ENCODE results near the gene RHPN2.
"Not testable (repeated sequence)": the region's sequence is repeated elsewhere in the genome, so short reads cannot be mapped to it uniquely, and the experiment has no call there.

RHPN2 gene

DNA sequence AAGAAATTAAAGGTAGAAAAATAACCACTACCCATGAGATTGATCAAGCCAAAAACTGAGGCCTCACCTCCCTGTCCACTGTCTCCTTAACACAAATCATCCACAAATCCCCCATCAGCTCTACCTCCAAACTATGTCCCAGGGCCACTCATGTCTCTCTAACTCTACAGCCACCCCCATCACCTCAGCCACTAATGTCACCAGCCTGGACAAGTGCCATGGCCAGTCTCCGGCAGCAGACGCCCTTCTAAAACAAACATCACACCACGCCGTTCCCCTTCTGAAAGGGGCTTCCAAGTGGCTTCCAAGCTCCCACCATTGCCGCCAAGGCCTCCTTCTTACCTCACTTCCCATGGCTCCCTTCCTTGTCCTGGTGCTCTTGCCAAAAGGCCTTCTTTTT, 76.4 kb downstream of the RHPN2 start:
- no CpG with 5 or more reads among the region's 5 CpGs for WGBS, 2 donors (ENCODE audit: extremely low coverage in 2 of 2, insufficient read length in 2 of 2, insufficient replicate concordance in 1 of 2)
- H3K36me3 ChIP-seq (replicated peaks in 1 of 2; ENCODE audit: control insufficient read depth in 2 of 2, insufficient read depth in 2 of 2, low read length in 2 of 2), result peaks cover 5 to 23% of the 10 kb centered on the region in 2 donors
- not testable (repeated sequence) for DNase-seq (ENCODE audit: low spot score); H3K23ac ChIP-seq (ENCODE audit: low read depth, low read length, poor library complexity); H4K91ac ChIP-seq (ENCODE audit: low read depth, low read length, poor library complexity); H2BK15ac ChIP-seq (ENCODE audit: low read length); H3K27me3 ChIP-seq (ENCODE audit: control insufficient read depth in 3 of 3, insufficient read depth in 3 of 3, low read depth in 1 of 3, low read length in 3 of 3); H2BK12ac ChIP-seq (ENCODE audit: low read length); H3K27ac ChIP-seq (replicated peaks; ENCODE audit: low read length); H3K79me1 ChIP-seq (ENCODE audit: low read depth, low read length); H4K8ac ChIP-seq (ENCODE audit: low read depth, low read length); H3K18ac ChIP-seq (ENCODE audit: low read length); H3K4me2 ChIP-seq (ENCODE audit: insufficient read depth, low read length, poor library complexity, severe bottlenecking); H2BK120ac ChIP-seq (ENCODE audit: low read depth, low read length); H2AFZ ChIP-seq (ENCODE audit: low read length); H3K4me1 ChIP-seq (ENCODE audit: control insufficient read depth in 2 of 2, insufficient read depth in 1 of 2, low read depth in 1 of 2, low read length in 2 of 2); H2AK5ac ChIP-seq (ENCODE audit: low read depth, low read length); H3K4me3 ChIP-seq (ENCODE audit: low read length in 2 of 2); H3K9ac ChIP-seq (ENCODE audit: low read depth, low read length, poor library complexity); H3K14ac ChIP-seq (ENCODE audit: low read length); H3K4ac ChIP-seq (ENCODE audit: low read length); H3K9me3 ChIP-seq (replicated peaks in 1 of 2; ENCODE audit: control insufficient read depth in 2 of 2, insufficient read depth in 1 of 2, low read depth in 1 of 2, low read length in 2 of 2); H2BK5ac ChIP-seq (ENCODE audit: low read length)

DNA sequence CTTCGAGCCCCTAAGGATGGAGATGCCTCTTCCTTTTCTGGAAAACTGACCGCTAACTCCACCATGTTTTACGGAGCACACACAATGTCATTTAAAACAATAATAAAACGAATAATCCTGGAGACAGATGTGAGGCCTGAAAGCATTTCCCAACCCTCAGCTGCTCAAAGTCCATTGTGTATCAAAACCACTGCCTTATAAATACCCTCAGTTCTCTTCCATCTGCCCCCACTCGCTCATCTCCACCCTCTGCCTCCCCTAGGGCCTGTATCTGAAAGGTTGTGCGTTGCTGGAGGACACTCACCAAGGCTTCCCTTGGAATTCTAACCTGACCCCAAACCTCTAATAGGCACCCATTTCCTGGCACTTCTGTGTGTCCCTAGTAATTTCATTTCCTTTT, 82.2 kb downstream of the RHPN2 start:
- H4K91ac ChIP-seq (ENCODE audit: low read depth, low read length, poor library complexity); H2BK15ac ChIP-seq (ENCODE audit: low read length); H3K23ac ChIP-seq (ENCODE audit: low read depth, low read length, poor library complexity); H2BK12ac ChIP-seq (ENCODE audit: low read length); H4K8ac ChIP-seq (ENCODE audit: low read depth, low read length); H2BK120ac ChIP-seq (ENCODE audit: low read depth, low read length); H3K79me1 ChIP-seq (ENCODE audit: low read depth, low read length); H3K9ac ChIP-seq (ENCODE audit: low read depth, low read length, poor library complexity); H3K27ac ChIP-seq (replicated peaks; ENCODE audit: low read length); H2AK5ac ChIP-seq (ENCODE audit: low read depth, low read length); H3K27me3 ChIP-seq (ENCODE audit: control insufficient read depth in 3 of 3, insufficient read depth in 3 of 3, low read depth in 1 of 3, low read length in 3 of 3); H3K18ac ChIP-seq (ENCODE audit: low read length); H3K4me2 ChIP-seq (ENCODE audit: insufficient read depth, low read length, poor library complexity, severe bottlenecking); H3K9me3 ChIP-seq (replicated peaks in 1 of 2; ENCODE audit: control insufficient read depth in 2 of 2, insufficient read depth in 1 of 2, low read depth in 1 of 2, low read length in 2 of 2); H3K4me3 ChIP-seq (ENCODE audit: low read length in 2 of 2); H3K14ac ChIP-seq (ENCODE audit: low read length); H3K4me1 ChIP-seq (ENCODE audit: control insufficient read depth in 2 of 2, insufficient read depth in 1 of 2, low read depth in 1 of 2, low read length in 2 of 2); H2BK5ac ChIP-seq (ENCODE audit: low read length); DNase-seq (ENCODE audit: low spot score); H2AFZ ChIP-seq (ENCODE audit: low read length); H3K4ac ChIP-seq (ENCODE audit: low read length); H3K36me3 ChIP-seq (replicated peaks in 1 of 2; ENCODE audit: control insufficient read depth in 2 of 2, insufficient read depth in 2 of 2, low read length in 2 of 2): not testable (repeated sequence)
- WGBS, 2 donors (ENCODE audit: extremely low coverage in 2 of 2, insufficient read length in 2 of 2, insufficient replicate concordance in 1 of 2), result no CpG with 5 or more reads among the region's 6 CpGs

DNA sequence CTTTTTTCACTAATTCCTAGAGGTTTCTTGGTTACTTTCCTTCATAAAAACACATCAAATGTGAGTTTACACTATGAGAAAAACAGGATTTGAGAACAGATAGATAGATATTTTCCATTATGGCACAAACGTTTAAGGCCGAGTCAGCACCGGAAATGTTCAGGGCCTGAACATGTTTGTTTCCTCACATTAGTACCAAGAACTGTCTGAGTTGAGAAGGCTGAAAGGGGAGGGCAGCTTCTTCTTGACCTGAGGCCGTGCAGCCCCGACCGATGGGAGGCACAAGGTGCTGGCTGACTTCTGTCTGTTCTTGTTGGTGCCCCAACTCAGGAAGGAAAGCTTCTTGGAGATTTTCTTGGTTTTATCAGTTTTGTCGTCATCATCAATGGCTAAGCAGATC, 84.9 kb downstream of the RHPN2 start:
- not testable (repeated sequence) for H4K8ac ChIP-seq (ENCODE audit: low read depth, low read length); DNase-seq (ENCODE audit: low spot score)
- WGBS, 2 donors (ENCODE audit: extremely low coverage in 2 of 2, insufficient read length in 2 of 2, insufficient replicate concordance in 1 of 2), result no CpG with 5 or more reads among the region's 7 CpGs

DNA sequence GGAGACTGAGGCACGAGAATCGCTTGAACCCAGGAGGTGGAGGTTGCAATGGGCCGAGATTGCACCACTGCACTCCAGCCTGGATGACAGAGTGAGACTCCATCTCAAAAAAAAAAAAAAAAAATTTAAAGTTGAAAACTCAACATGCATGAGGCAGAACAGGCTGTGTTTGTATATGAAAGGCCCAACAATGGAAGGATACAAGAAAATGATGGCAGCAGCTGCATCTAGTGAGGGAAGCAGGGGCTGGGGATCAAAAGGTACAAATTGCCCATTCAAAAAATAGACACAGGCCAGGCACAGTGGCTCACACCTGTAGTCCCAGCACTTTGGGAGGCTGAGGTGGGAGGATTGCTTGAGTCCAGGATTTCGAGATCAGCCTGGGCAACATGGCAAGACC, 86.9 kb downstream of the RHPN2 start:
- H2BK12ac ChIP-seq (ENCODE audit: low read length); H3K79me1 ChIP-seq (ENCODE audit: low read depth, low read length); H3K4me2 ChIP-seq (ENCODE audit: insufficient read depth, low read length, poor library complexity, severe bottlenecking); H3K27ac ChIP-seq (replicated peaks; ENCODE audit: low read length); H3K9ac ChIP-seq (ENCODE audit: low read depth, low read length, poor library complexity); DNase-seq (ENCODE audit: low spot score); H3K9me3 ChIP-seq (replicated peaks in 1 of 2; ENCODE audit: control insufficient read depth in 2 of 2, insufficient read depth in 1 of 2, low read depth in 1 of 2, low read length in 2 of 2); H3K4me1 ChIP-seq (ENCODE audit: control insufficient read depth in 2 of 2, insufficient read depth in 1 of 2, low read depth in 1 of 2, low read length in 2 of 2); H4K91ac ChIP-seq (ENCODE audit: low read depth, low read length, poor library complexity); H2BK120ac ChIP-seq (ENCODE audit: low read depth, low read length); H3K27me3 ChIP-seq (ENCODE audit: control insufficient read depth in 3 of 3, insufficient read depth in 3 of 3, low read depth in 1 of 3, low read length in 3 of 3); H2AFZ ChIP-seq (ENCODE audit: low read length); H3K4me3 ChIP-seq (ENCODE audit: low read length in 2 of 2); H3K4ac ChIP-seq (ENCODE audit: low read length); H2BK5ac ChIP-seq (ENCODE audit: low read length); H3K23ac ChIP-seq (ENCODE audit: low read depth, low read length, poor library complexity); H3K14ac ChIP-seq (ENCODE audit: low read length); H2AK5ac ChIP-seq (ENCODE audit: low read depth, low read length); H3K18ac ChIP-seq (ENCODE audit: low read length); H2BK15ac ChIP-seq (ENCODE audit: low read length); H4K8ac ChIP-seq (ENCODE audit: low read depth, low read length): not testable (repeated sequence)
- WGBS, 2 donors (ENCODE audit: extremely low coverage in 2 of 2, insufficient read length in 2 of 2, insufficient replicate concordance in 1 of 2), result no CpG with 5 or more reads among the region's 4 CpGs
- H3K36me3 ChIP-seq (replicated peaks in 1 of 2; ENCODE audit: control insufficient read depth in 2 of 2, insufficient read depth in 2 of 2, low read length in 2 of 2), result peaks cover 3 to 26% of the 10 kb centered on the region in 2 donors

More for the DNA sequence above, 84.9 kb downstream of the RHPN2 start:
- not testable (repeated sequence) for H2BK120ac ChIP-seq (ENCODE audit: low read depth, low read length); H3K4me3 ChIP-seq (ENCODE audit: low read length in 2 of 2); H3K4me2 ChIP-seq (ENCODE audit: insufficient read depth, low read length, poor library complexity, severe bottlenecking); H3K14ac ChIP-seq (ENCODE audit: low read length); H2AK5ac ChIP-seq (ENCODE audit: low read depth, low read length); H3K4ac ChIP-seq (ENCODE audit: low read length); H3K27ac ChIP-seq (replicated peaks; ENCODE audit: low read length); H3K18ac ChIP-seq (ENCODE audit: low read length); H3K23ac ChIP-seq (ENCODE audit: low read depth, low read length, poor library complexity); H3K9ac ChIP-seq (ENCODE audit: low read depth, low read length, poor library complexity); H2BK5ac ChIP-seq (ENCODE audit: low read length); H2AFZ ChIP-seq (ENCODE audit: low read length); H3K27me3 ChIP-seq (ENCODE audit: control insufficient read depth in 3 of 3, insufficient read depth in 3 of 3, low read depth in 1 of 3, low read length in 3 of 3); H2BK12ac ChIP-seq (ENCODE audit: low read length); H2BK15ac ChIP-seq (ENCODE audit: low read length); H3K4me1 ChIP-seq (ENCODE audit: control insufficient read depth in 2 of 2, insufficient read depth in 1 of 2, low read depth in 1 of 2, low read length in 2 of 2); H3K79me1 ChIP-seq (ENCODE audit: low read depth, low read length); H4K91ac ChIP-seq (ENCODE audit: low read depth, low read length, poor library complexity); H3K9me3 ChIP-seq (replicated peaks in 1 of 2; ENCODE audit: control insufficient read depth in 2 of 2, insufficient read depth in 1 of 2, low read depth in 1 of 2, low read length in 2 of 2)
- H3K36me3 ChIP-seq (replicated peaks in 1 of 2; ENCODE audit: control insufficient read depth in 2 of 2, insufficient read depth in 2 of 2, low read length in 2 of 2), result peaks cover 3 to 19% of the 10 kb centered on the region in 2 donors
